C4-2B (cell line): ENCODE data around the gene ZNF609.

Source experiments
- ZFX ChIP-seq: fragments of 450-650 bp; IDR thresholded peaks from 2 replicates; pipeline ENCODE4 v1.6.1; 2017
- TF ChIP-seq, protein P1 (sequence below): fragments of 450-650 bp; conservative IDR thresholded peaks from 2 replicates; pipeline ENCODE4 v1.5.1; 2017; ENCODE audit warnings: mild to moderate bottlenecking

DNA sequence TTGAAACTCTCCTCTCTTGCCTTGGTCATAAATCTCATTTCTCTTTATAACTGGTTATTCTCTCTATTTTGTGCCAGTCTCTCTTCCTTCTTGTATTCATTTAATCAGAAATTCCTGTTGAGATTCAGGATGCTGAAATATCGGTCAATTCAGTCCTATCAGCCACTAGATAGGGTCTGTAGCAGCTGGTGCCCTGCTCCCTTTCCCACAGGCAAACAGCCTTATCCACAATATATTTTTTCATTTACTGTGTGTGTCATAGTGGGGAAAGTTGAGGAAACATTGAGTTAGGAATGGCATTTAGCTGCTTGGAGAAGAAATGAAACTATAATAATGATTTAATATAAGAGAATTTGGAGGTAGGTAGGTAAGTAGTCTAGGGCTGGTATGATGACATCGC lies 168.7 kb downstream of the ZNF609 start:
- TF ChIP-seq, protein P1, sequence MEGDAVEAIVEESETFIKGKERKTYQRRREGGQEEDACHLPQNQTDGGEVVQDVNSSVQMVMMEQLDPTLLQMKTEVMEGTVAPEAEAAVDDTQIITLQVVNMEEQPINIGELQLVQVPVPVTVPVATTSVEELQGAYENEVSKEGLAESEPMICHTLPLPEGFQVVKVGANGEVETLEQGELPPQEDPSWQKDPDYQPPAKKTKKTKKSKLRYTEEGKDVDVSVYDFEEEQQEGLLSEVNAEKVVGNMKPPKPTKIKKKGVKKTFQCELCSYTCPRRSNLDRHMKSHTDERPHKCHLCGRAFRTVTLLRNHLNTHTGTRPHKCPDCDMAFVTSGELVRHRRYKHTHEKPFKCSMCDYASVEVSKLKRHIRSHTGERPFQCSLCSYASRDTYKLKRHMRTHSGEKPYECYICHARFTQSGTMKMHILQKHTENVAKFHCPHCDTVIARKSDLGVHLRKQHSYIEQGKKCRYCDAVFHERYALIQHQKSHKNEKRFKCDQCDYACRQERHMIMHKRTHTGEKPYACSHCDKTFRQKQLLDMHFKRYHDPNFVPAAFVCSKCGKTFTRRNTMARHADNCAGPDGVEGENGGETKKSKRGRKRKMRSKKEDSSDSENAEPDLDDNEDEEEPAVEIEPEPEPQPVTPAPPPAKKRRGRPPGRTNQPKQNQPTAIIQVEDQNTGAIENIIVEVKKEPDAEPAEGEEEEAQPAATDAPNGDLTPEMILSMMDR: no peak
- TF ChIP-seq ZFX: no peak
